Stimulated activated CD8-positive, alpha-beta memory T cell treated with anti-CD3 and anti-CD28 coated beads, Interleukin-7, amount 100 ng/mL, for 24 hours (primary cell): ENCODE measurements around the gene IL17REL.

Experiments
- DNase-seq: peaks from one replicate; pipeline ENCODE4 v3.0.0-alpha.2; 2020; ENCODE audit warnings: low read depth

Gene IL17REL

GRCh38 chr22:50012211-50013181, at the start of gene IL17REL:
TSS of gene IL17REL (minus strand) at chr22:50012765. CDS start at chr22:50012646, 119 bp downstream.
- DNase-seq = no peak

GRCh38 chr22:50061824-50062355, 49.3 kb upstream of the IL17REL start:
- DNase-seq = no peak

- no peak for DNase-seq
Measured at GRCh38 chr22:50061141-50061823, 48.7 kb upstream of the IL17REL start.

- no peak for DNase-seq
Measured at GRCh38 chr22:50060441-50061140, 48.0 kb upstream of the IL17REL start.

GRCh38 chr22:50059881-50060262, 47.3 kb upstream of the IL17REL start:
- no peak for DNase-seq

- DNase-seq = no peak
Measured at GRCh38 chr22:50058906-50059880, 46.6 kb upstream of the IL17REL start.

GRCh38 chr22:50058061-50058905, 45.7 kb upstream of the IL17REL start, which contains the start of gene TTLL8:
TSS of gene TTLL8 (minus strand) at chr22:50058298.
- DNase-seq = no peak

GRCh38 chr22:50057278-50058060, 44.9 kb upstream of the IL17REL start:
- no peak for DNase-seq

GRCh38 chr22:50056214-50056972, 43.8 kb upstream of the IL17REL start:
- no peak for DNase-seq

GRCh38 chr22:50053861-50054260, 41.3 kb upstream of the IL17REL start:
- no peak for DNase-seq

- no peak for DNase-seq
Measured at GRCh38 chr22:50051930-50052329, 39.4 kb upstream of the IL17REL start.

- DNase-seq = no peak
Measured at GRCh38 chr22:50049299-50050195, 37.0 kb upstream of the IL17REL start.

GRCh38 chr22:50048836-50049235, 36.3 kb upstream of the IL17REL start:
- no peak for DNase-seq

GRCh38 chr22:50048061-50048765, 35.6 kb upstream of the IL17REL start:
- DNase-seq = no peak

GRCh38 chr22:50047346-50047745, 34.8 kb upstream of the IL17REL start:
- no peak for DNase-seq

GRCh38 chr22:50046481-50047245, 34.1 kb upstream of the IL17REL start:
- DNase-seq = no peak
